Measurements from ENCODE around the gene UNK.

- TF ChIP-seq CTCF (conservative IDR thresholded peaks at IDR 0.05): no peak
- no peak for TF ChIP-seq EZH2 (IDR thresholded peaks at IDR 0.05; ENCODE audit: low read depth)
These were observed 44.4 kb upstream of the UNK start for GRCh38 chr17:75740215-75740614.
